ENCODE data around the gene SLN. TPM values are rescaled to one million over a fixed set of nuclear protein-coding genes. Genes with fewer than 3 reads are reported as not detected.

SLN gene
- total and polyA plus RNA-seq, 9 of the 15 experiments (the other 6 are each of a cell fraction or from before 2014, with no cell fraction given), result not detected

DNA sequence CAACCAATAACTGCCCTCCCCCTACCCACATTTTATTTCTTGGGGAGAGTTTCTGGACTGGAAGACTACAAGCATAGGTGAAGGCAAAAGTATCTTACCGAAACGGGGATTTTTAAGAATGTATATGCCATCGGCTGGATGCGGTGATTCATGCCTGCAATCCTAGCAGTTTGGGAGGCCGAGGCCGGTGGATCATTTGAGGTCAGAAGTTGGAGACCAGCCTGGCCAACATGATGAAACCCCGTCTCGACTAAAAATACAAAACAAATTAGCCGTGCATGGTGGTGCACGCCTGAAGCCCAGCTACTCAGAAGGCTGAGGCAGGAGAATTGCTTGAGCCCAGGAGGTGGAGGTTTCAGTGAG is 20.8 kb upstream of the SLN start:
- H3K9me1 ChIP-seq (ENCODE audit: control insufficient read depth, insufficient read depth, low read length), result no peaks in the 10 kb centered on the region
- 2% methylated on average over 10 of the region's 10 CpGs for WGBS (ENCODE audit: insufficient coverage, low coverage, missing lambda C conversion rate)
- DNase-seq (ENCODE audit: extremely low read depth in 1 of 4, low spot score in 3 of 4) (no peak), FAIRE-seq (no peak), ATAC-seq (no peak)
- in situ Hi-C loops (cut with MboI), result no loop called here
- peaks cover 10 to 11% of the 10 kb centered on the region in 2 experiments; a peak in 4 of 5 replicates for H3K27me3 ChIP-seq (ENCODE audit: control insufficient read depth in 2 of 2, insufficient read depth in 2 of 2, low read length in 2 of 2)
- no peaks in the 10 kb centered on the region for H3K9me3 ChIP-seq (replicated peaks; ENCODE audit: control insufficient read depth, insufficient read depth, low read depth, low read length)
- H3K4me2 ChIP-seq (ENCODE audit: insufficient read depth, low read length), result no peak overlapping the region
- no peak overlapping the region for H3K4me3 ChIP-seq
- CTCF ChIA-PET (ENCODE audit: low intra/inter-chr PET ratio), result no interaction called here
- H2AFZ ChIP-seq (ENCODE audit: low read depth, low read length), result no peak overlapping the region
- H3K27ac ChIP-seq (ENCODE audit: extremely low read depth, low read depth, low read length), result no peak overlapping the region
- POLR2A ChIA-PET, result no interaction called here
- H3K79me2 ChIP-seq (ENCODE audit: control insufficient read depth, insufficient read depth, low read length), result no peaks in the 10 kb centered on the region
- BruUV-seq (replicated peaks), result no TSS peak
- H3K9ac ChIP-seq (ENCODE audit: insufficient read depth in 1 of 2, low read depth in 2 of 2, low read length in 2 of 2), result no peak overlapping the region
- no peaks in the 10 kb centered on the region for H3K4me1 ChIP-seq (replicated peaks in 1 of 2; ENCODE audit: control insufficient read depth in 2 of 2, insufficient read depth in 2 of 2, low read length in 2 of 2)
- no peaks in the 10 kb centered on the region for H4K20me1 ChIP-seq (replicated peaks; ENCODE audit: control insufficient read depth, insufficient read depth, low read length)
- H3K36me3 ChIP-seq (ENCODE audit: control insufficient read depth, insufficient read depth, low read length), result no peaks in the 10 kb centered on the region
- intact Hi-C loops (cut with micrococcal nuclease), result no loop called here
- TF ChIP-seq ZNF444 (CRISPR knock-in tag; IDR thresholded peaks at IDR 0.05), result no peak
- no peak for TF ChIP-seq ZNF212 (CRISPR knock-in tag; IDR thresholded peaks at IDR 0.05)
- TF ChIP-seq MITF (IDR thresholded peaks at IDR 0.05), result no peak
- TF ChIP-seq ZNF609 (CRISPR knock-in tag; IDR thresholded peaks at IDR 0.05; ENCODE audit: borderline replicate concordance), result no peak
- no peak for TF ChIP-seq TAL1 (IDR thresholded peaks at IDR 0.05)
